ENCODE data around the gene KCNQ1.

KCNQ1 gene

DNA sequence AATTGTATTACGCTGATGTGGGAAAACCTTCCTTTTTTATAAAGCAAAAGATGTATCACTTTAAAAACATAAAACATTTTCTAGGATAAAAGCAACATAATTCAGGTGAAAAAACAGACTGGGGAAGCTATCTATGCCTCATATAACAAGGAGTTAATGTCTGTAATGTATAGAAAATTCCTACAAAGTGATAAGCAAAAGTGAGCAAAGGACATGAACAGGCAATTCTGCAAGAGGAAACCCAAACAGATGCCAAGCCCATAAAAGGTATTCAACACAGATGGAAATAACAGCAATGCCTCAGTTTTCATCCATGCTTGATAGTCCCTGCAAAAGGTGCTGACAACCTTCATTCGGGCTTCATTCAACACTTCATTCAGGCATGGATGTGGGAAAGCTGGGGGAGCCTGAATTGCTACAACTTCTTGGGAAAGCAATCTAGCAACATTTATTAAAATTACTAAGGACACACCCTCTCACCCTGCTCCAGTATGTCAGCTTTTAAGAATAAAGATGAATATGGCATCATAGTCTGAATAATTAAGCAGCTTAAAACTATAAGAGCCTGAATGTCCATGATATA lies 215.6 kb downstream of the KCNQ1 start:
- no peak for FAIRE-seq

DNA sequence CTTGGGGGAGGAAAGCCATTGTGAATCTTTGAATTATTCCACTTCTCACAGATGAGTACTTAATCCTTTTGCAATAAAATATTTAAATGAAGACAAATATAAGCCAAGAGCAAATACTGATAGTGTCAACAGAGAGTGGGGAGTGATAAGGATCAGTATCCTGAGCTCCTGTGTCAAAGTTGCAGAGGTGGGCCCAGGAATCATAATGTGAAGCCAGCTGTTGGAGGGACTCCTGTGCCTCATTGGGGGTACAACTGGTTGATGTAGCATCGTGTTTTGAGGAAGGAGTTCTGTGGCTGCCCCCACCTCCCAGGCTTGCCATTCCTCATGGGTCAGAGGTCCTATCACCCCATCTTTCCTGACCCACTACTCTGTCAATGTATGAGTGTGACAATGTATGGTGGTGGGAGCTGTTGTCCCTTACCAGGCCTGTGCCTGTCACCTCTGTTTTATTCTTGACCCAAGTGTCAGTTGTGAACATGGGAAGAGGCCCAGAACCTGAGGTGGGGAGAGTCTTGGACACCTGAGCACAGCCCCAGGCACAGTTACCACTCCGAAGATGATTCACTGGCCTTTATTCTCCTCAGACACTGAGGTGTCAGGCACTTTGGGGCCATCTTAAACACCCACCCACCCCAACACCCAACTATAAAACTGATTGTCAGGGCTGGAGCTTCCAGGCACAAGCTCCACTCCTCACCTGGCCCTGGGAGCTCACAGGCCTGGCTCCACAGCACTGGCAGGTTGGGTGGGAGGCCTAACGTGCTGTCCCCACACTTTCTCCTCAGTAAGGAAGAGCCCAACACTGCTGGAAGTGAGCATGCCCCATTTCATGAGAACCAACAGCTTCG lies 216.6 kb downstream of the KCNQ1 start:
- no peak for FAIRE-seq

DNA sequence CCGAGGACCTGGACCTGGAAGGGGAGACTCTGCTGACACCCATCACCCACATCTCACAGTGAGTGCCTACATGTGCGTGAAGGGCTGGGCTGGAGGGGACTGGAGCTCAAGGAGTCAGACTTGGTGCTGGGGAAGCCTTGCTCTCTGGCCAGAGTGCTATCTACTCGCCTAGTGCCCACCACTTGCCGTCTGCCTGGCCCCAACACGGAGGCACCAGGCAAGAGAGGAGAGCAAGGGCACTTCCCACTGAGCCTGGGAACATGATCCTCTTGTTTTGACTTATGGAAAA lies 217.2 kb downstream of the KCNQ1 start:
- no peak for FAIRE-seq

- FAIRE-seq, result no peak
These were observed 217.9 kb downstream of the KCNQ1 start for GRCh38 chr11:2662430-2663299.

DNA sequence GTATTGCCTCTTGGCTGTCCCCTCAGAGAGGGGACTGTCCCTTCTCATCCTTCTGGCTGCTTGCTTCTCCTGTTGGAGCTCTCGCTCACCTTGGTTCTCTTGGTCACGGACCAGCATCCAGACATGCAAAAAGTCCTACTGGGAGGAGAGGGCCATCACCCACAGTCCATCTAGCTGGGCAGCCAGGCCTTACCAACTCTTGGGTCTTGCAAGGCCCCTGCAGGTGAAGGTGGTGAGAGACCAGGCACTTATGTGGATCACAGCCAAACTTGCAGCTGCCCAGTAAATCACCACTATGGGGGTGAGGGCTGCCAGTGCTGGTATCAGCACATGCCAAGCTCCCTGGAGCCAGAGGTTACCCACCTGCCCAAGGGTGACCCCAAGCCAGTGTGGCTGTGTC lies 218.7 kb downstream of the KCNQ1 start:
- no peak for FAIRE-seq

DNA sequence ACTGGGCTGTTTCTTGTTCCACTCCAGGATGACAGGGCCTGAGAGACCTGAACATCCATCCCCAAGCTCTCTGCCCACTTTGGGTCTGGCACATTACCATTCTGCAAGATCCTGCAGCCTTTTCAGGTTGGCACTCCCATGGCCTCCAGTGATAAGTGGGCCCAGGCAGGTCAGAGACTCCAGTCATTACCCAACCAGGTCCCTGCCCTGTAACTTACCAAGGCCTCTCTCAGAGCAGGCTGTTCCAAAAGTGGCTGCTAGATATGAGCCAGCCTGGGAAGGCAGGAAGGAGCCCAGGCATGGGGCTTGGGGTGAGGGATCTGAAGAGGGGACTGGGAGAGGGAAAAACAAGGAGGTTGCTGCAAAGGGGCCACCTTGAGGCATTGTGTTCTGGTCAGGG lies 219.1 kb downstream of the KCNQ1 start:
- no peak for FAIRE-seq

DNA sequence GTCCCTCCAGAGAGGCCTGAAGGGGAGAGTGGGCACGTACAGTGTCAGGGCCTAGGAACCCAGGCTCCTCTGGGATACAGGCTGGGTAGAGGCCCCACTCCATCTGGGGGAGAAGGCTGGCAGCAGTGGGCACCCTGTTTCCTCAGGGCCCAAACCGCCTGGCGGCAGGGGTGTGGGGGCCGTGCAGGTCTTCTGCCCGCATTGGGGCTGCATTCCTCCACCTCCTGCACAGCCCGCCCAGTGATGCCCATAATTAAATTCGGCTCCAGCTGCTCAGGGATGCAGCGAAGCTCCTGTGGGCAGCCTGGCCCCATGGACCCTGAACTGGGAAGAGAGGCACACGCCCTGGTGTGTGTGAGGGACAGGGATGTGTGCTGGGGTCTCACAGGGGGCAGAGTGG lies 219.6 kb downstream of the KCNQ1 start:
- FAIRE-seq, result no peak

DNA sequence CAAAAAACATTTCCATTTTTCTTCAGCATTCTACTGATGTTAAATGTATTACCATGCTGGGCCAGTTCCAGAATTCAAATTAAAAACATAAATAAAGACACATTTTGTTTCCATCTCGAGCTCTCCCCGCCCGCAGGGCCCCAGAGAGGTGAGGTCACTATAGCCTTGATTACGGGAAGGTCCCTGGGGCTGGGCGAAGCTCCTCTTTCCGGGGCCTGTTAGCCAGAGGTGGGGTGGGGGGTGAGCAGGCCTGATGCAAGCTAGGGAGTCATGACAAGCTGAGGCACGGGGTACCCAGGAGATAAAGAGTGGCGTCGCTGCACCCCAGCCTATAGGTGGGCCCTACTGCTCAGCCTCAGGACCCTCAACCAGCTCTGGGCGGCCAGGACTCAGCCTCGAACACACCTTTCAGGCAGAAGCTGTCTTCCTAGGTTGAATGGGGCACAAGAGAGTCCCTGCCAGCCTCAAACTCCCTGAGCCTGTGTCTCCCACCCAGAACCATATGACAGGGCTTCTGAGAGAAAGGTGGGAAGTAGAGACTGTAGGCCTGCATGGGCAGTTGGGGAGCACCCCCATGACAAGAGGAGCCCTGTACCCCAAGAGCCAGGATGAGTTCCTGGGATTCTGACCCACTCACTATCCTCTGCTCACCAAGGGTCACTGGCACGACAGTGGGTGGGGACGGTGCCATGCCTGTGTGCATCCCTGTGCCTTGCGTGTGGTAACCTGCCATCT lies 220.2 kb downstream of the KCNQ1 start:
- FAIRE-seq, result no peak

DNA sequence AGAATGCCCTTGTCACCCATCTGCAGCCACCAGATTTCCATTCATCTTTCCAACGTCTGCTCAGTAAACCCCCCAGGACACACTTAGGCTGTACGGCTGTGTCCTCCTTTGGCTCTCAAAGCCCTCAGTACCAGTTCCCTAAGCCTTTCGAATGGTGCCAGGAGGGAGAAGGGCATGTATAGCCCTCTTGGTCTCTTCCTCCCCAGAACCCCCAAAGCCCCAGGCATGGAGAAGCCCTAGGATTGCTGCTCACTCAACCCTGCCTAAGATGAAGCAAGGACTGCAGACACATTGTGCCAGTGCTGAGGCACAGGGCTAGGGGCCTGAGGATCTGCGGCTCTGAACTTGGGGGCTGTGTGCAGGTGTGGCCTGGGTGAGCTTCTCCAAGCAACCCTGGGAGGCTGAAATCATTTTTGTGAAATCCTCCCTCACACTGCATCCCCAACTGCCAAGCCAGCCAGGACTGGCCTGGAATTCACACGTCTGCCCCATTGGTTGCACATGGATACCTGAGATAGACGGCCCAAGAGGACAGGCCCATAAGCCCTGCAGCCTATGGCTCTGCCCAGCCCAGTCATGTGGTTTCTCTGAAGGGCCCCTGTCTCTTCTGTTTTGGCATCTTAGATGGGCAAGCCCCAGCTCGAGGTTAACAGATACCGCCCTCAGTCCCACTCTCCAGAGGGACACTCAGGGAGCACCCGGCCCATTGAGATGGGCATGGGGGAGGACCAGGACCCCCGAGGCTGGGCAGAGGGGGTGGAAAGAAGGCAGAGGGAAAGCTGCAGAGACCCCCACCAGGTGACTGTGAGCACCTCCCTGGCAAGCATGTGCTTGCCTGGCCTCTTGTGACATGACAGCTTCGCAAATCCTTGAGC lies 221.0 kb downstream of the KCNQ1 start:
- FAIRE-seq, result no peak

GRCh38 chr11:2666401-2666741 lies 221.6 kb downstream of the KCNQ1 start:
- FAIRE-seq, result no peak

- no peak for FAIRE-seq
These were observed 222.2 kb downstream of the KCNQ1 start for GRCh38 chr11:2666828-2667570.

GRCh38 chr11:2667940-2668339 lies 223.1 kb downstream of the KCNQ1 start:
- no peak for FAIRE-seq

DNA sequence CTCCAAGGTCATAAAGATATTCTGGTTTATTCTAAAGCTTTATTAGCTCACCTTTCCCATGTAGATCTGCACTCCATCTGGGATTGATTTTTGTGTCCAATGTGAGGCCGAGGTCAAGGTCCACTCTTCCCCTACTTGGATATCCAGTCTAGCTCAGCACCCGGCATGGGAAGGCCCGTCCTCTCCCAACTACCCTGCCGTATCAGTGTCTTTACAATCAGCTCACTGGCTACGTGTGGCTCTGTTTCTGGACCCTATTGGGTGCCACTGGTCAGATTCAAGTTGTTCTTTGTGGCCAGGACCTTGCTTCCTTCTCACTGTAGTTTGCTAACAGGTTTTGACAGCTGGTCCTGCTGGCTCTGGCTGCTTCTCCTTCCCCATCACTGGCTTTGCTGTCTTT lies 224.1 kb downstream of the KCNQ1 start:
- FAIRE-seq, result no peak

GRCh38 chr11:2669634-2670469 lies 225.0 kb downstream of the KCNQ1 start:
- no peak for FAIRE-seq

- no peak for FAIRE-seq
These were observed 225.8 kb downstream of the KCNQ1 start for GRCh38 chr11:2670541-2671100.

- FAIRE-seq, result no peak
These were observed 226.9 kb downstream of the KCNQ1 start for GRCh38 chr11:2671748-2672147.

- FAIRE-seq, result no peak
These were observed 227.9 kb downstream of the KCNQ1 start for GRCh38 chr11:2672553-2673249.

- no peak for FAIRE-seq
These were observed 228.4 kb downstream of the KCNQ1 start for GRCh38 chr11:2673250-2673610.

- no peak for FAIRE-seq
These were observed 229.2 kb downstream of the KCNQ1 start for GRCh38 chr11:2673871-2674471.
